ENCODE measurements around the gene WDR86.

The WDR86 gene

GRCh38 chr7:151430391-151431205 lies 20.8 kb upstream of the WDR86 start:
- H3K36me3 ChIP-seq, result no peaks in the 10 kb centered on the region
- H3K4me3 ChIP-seq (ENCODE audit: low read depth, low read length), result no peak overlapping the region
- DNase-seq, result no peak
- H3K4me1 ChIP-seq, result no peaks in the 10 kb centered on the region
- no peaks in the 10 kb centered on the region for H3K9me3 ChIP-seq
- H3K27me3 ChIP-seq, result no peaks in the 10 kb centered on the region
- TF ChIP-seq CTCF (IDR thresholded peaks at IDR 0.05; ENCODE audit: low read depth, low read length), result no peak

- DNase-seq, result no peak
- TF ChIP-seq CTCF (IDR thresholded peaks at IDR 0.05; ENCODE audit: low read depth, low read length), result no peak
- no peaks in the 10 kb centered on the region for H3K9me3 ChIP-seq
- no peaks in the 10 kb centered on the region for H3K27me3 ChIP-seq
- no peaks in the 10 kb centered on the region for H3K4me1 ChIP-seq
- H3K36me3 ChIP-seq, result no peaks in the 10 kb centered on the region
- H3K4me3 ChIP-seq (ENCODE audit: low read depth, low read length), result no peak overlapping the region
Observed at GRCh38 chr7:151429560-151430331, 19.9 kb upstream of the WDR86 start.

- no peaks in the 10 kb centered on the region for H3K4me1 ChIP-seq
- H3K4me3 ChIP-seq (ENCODE audit: low read depth, low read length), result no peak overlapping the region
- TF ChIP-seq CTCF (IDR thresholded peaks at IDR 0.05; ENCODE audit: low read depth, low read length), result no peak
- DNase-seq, result no peak
- no peaks in the 10 kb centered on the region for H3K9me3 ChIP-seq
- H3K27me3 ChIP-seq, result no peaks in the 10 kb centered on the region
- H3K36me3 ChIP-seq, result no peaks in the 10 kb centered on the region
Observed at GRCh38 chr7:151429237-151429559, 19.4 kb upstream of the WDR86 start.

GRCh38 chr7:151428378-151429236 lies 18.8 kb upstream of the WDR86 start:
- Histone ChIP-seq H3K36me3 (no peaks in the 10 kb centered on the region), H3K9me3 (no peaks in the 10 kb centered on the region), H3K4me3 (ENCODE audit: low read depth, low read length) (no peak overlapping the region), H3K4me1 (no peaks in the 10 kb centered on the region), H3K27me3 (no peaks in the 10 kb centered on the region)
- TF ChIP-seq CTCF (IDR thresholded peaks at IDR 0.05; ENCODE audit: low read depth, low read length), result no peak
- no peak for DNase-seq

- Histone ChIP-seq H3K9me3 (no peaks in the 10 kb centered on the region), H3K4me3 (ENCODE audit: low read depth, low read length) (no peak overlapping the region), H3K27me3 (no peaks in the 10 kb centered on the region), H3K36me3 (no peaks in the 10 kb centered on the region), H3K4me1 (no peaks in the 10 kb centered on the region)
- no peak for TF ChIP-seq CTCF (IDR thresholded peaks at IDR 0.05; ENCODE audit: low read depth, low read length)
- DNase-seq, result no peak
Observed at GRCh38 chr7:151427705-151428377, 18.0 kb upstream of the WDR86 start.

Data from BE2C (cell line).